ENCODE results near the gene PCGF3.

PCGF3 gene

GRCh38 chr4:677431-678293 is 28.0 kb upstream of the PCGF3 start:
- no peak for TF ChIP-seq CTCF (IDR thresholded peaks at IDR 0.05)
- H3K36me3 Mint-ChIP-seq (ENCODE audit: low read depth), result peaks cover 8% of the 10 kb centered on the region
- H3K9me3 Mint-ChIP-seq, result no peaks in the 10 kb centered on the region
- H3K27ac Mint-ChIP-seq, result no peak overlapping the region
- no peak overlapping the region for H3K4me3 Mint-ChIP-seq
- no peak for DNase-seq
- peaks cover 18% of the 10 kb centered on the region for H3K4me1 Mint-ChIP-seq
- peaks cover 2% of the 10 kb centered on the region for H3K27me3 Mint-ChIP-seq (ENCODE audit: low read depth, poor library complexity)

- H3K9me3 Mint-ChIP-seq, result no peaks in the 10 kb centered on the region
- DNase-seq, result no peak
- peaks cover 1% of the 10 kb centered on the region for H3K36me3 Mint-ChIP-seq (ENCODE audit: low read depth)
- H3K27ac Mint-ChIP-seq, result no peak overlapping the region
- no peak for TF ChIP-seq CTCF (IDR thresholded peaks at IDR 0.05)
- H3K27me3 Mint-ChIP-seq (ENCODE audit: low read depth, poor library complexity), result peaks cover 2% of the 10 kb centered on the region
- H3K4me3 Mint-ChIP-seq, result no peak overlapping the region
- H3K4me1 Mint-ChIP-seq, result peaks cover 13% of the 10 kb centered on the region
Observed at GRCh38 chr4:678331-679103, 27.1 kb upstream of the PCGF3 start.

GRCh38 chr4:679104-679481 is 26.5 kb upstream of the PCGF3 start:
- Mint-ChIP-seq H3K27ac (no peak overlapping the region), H3K36me3 (ENCODE audit: low read depth) (no peaks in the 10 kb centered on the region), H3K4me3 (no peak overlapping the region), H3K4me1 (peaks cover 17% of the 10 kb centered on the region), H3K9me3 (no peaks in the 10 kb centered on the region), H3K27me3 (ENCODE audit: low read depth, poor library complexity) (peaks cover 2% of the 10 kb centered on the region)
- no peak for DNase-seq
- no peak for TF ChIP-seq CTCF (IDR thresholded peaks at IDR 0.05)

GRCh38 chr4:679629-680028 is 26.0 kb upstream of the PCGF3 start:
- H3K4me3 Mint-ChIP-seq, result no peak overlapping the region
- no peaks in the 10 kb centered on the region for H3K9me3 Mint-ChIP-seq

GRCh38 chr4:680091-680490 is 25.5 kb upstream of the PCGF3 start:
- Mint-ChIP-seq H3K4me1 (peaks cover 22% of the 10 kb centered on the region), H3K27ac (no peak overlapping the region)
- no peak for TF ChIP-seq CTCF (IDR thresholded peaks at IDR 0.05)

More at GRCh38 chr4:679629-680028, 26.0 kb upstream of the PCGF3 start:
- peaks cover 2% of the 10 kb centered on the region for H3K27me3 Mint-ChIP-seq (ENCODE audit: low read depth, poor library complexity)
- TF ChIP-seq CTCF (IDR thresholded peaks at IDR 0.05), result no peak
- peaks cover 20% of the 10 kb centered on the region for H3K4me1 Mint-ChIP-seq
- no peaks in the 10 kb centered on the region for H3K36me3 Mint-ChIP-seq (ENCODE audit: low read depth)
- H3K27ac Mint-ChIP-seq, result no peak overlapping the region
- no peak for DNase-seq

More at GRCh38 chr4:680091-680490, 25.5 kb upstream of the PCGF3 start:
- no peak for DNase-seq
- Mint-ChIP-seq H3K9me3 (no peaks in the 10 kb centered on the region), H3K4me3 (peak overlapping the region; percentile 70), H3K27me3 (ENCODE audit: low read depth, poor library complexity) (peaks cover 2% of the 10 kb centered on the region), H3K36me3 (ENCODE audit: low read depth) (no peaks in the 10 kb centered on the region)

Measured in nephron progenitor cell (in vitro differentiated cells).